ENCODE data around the gene NEK10.

DNA sequence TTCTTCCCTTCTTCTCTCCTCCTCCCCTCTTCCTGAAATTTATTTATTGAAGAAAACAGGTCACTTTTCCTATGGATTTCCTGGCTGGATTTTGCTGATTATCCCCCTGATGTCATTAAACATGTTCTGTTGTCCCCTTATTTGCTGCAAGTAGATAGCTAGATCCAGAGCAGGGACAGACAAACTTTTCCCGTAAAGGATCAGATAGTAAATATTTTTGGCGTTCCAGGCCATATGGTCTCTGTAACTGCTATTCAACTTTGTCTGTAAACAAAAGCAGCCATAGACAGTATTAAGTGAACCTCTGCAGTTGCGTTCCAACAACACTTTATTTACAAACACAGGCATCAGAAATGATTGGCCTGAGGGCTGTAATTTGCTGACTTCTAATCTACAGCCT is 241.3 kb downstream of the NEK10 start:
- TF ChIP-seq, protein P1, sequence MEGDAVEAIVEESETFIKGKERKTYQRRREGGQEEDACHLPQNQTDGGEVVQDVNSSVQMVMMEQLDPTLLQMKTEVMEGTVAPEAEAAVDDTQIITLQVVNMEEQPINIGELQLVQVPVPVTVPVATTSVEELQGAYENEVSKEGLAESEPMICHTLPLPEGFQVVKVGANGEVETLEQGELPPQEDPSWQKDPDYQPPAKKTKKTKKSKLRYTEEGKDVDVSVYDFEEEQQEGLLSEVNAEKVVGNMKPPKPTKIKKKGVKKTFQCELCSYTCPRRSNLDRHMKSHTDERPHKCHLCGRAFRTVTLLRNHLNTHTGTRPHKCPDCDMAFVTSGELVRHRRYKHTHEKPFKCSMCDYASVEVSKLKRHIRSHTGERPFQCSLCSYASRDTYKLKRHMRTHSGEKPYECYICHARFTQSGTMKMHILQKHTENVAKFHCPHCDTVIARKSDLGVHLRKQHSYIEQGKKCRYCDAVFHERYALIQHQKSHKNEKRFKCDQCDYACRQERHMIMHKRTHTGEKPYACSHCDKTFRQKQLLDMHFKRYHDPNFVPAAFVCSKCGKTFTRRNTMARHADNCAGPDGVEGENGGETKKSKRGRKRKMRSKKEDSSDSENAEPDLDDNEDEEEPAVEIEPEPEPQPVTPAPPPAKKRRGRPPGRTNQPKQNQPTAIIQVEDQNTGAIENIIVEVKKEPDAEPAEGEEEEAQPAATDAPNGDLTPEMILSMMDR (conservative IDR thresholded peaks at IDR 0.05; ENCODE audit: low read depth, low read length) = no peak
- TF ChIP-seq POLR2A (IDR thresholded peaks at IDR 0.05; ENCODE audit: low read depth, low read length) (no peak), CEBPB (IDR thresholded peaks at IDR 0.05; ENCODE audit: low read depth, low read length) (no peak)
- TF ChIP-seq, protein P2, sequence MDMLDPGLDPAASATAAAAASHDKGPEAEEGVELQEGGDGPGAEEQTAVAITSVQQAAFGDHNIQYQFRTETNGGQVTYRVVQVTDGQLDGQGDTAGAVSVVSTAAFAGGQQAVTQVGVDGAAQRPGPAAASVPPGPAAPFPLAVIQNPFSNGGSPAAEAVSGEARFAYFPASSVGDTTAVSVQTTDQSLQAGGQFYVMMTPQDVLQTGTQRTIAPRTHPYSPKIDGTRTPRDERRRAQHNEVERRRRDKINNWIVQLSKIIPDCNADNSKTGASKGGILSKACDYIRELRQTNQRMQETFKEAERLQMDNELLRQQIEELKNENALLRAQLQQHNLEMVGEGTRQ (IDR thresholded peaks at IDR 0.05; ENCODE audit: low read depth, low read length) = no peak
